CD14-positive monocyte (primary cell): ENCODE results near the gene DDC. TPM values are rescaled to one million over a fixed set of nuclear protein-coding genes. Genes with fewer than 3 reads are reported as not detected.

Source experiments
- DNase-seq, 3 donors: peaks; one replicate each; pipeline ENCODE4 v3.0.0-alpha.2; 2011 to 2022
- H2AFZ ChIP-seq: 2 replicates; pipeline ENCODE4 v1.6.0; 2012; ENCODE audit warnings: mild to moderate bottlenecking, low read depth, low read length, inconsistent platforms; ENCODE audit not compliant: insufficient read depth, poor library complexity, severe bottlenecking
- H3K27ac ChIP-seq, 2 donors: 1 replicate in 1 of 2; 2 replicates in 1 of 2; pipeline ENCODE4 v1.5.1; 2012 to 2013; ENCODE audit warnings: low read length in 2 of 2, control low read depth in 1 of 2, inconsistent platforms in 1 of 2, low read depth in 1 of 2, mild to moderate bottlenecking in 1 of 2
- H3K27me3 ChIP-seq, 2 donors: one replicate each; pipeline versions ENCODE4 v1.6.0 to v1.6.1; 2011 to 2013; ENCODE audit warnings: low read length in 2 of 2; ENCODE audit not compliant: control insufficient read depth in 2 of 2, insufficient read depth in 2 of 2
- H3K36me3 ChIP-seq, 2 donors: replicated peaks in 1 of 2; 1 replicate in 1 of 2; 2 replicates in 1 of 2; pipeline versions ENCODE4 v1.5.1 to v1.6.1; 2012 to 2013; ENCODE audit warnings: low read length in 2 of 2, control low read depth in 1 of 2, inconsistent platforms in 1 of 2, mild to moderate bottlenecking in 1 of 2; ENCODE audit not compliant: insufficient read depth in 2 of 2, control insufficient read depth in 1 of 2
- H3K4me1 ChIP-seq, 2 donors: 1 replicate in 1 of 2; 2 replicates in 1 of 2; pipeline versions ENCODE4 v1.5.1 to v1.6.1; 2012 to 2013; ENCODE audit warnings: low read length in 2 of 2, control low read depth in 1 of 2, inconsistent platforms in 1 of 2, mild to moderate bottlenecking in 1 of 2, moderate library complexity in 1 of 2; ENCODE audit not compliant: insufficient read depth in 2 of 2, control insufficient read depth in 1 of 2
- H3K4me2 ChIP-seq: replicated peaks from 2 replicates; pipeline ENCODE3; 2012; ENCODE audit warnings: low read length, moderate library complexity, mild to moderate bottlenecking; ENCODE audit not compliant: poor library complexity, severe bottlenecking; ENCODE audit errors: extremely low read depth
- H3K4me3 ChIP-seq, 3 experiments: fragments of 200-600 bp in 1 of 3; sonication (generic) in 1 of 3; replicated peaks in 1 of 3; 1 replicate in 2 of 3; 2 replicates in 1 of 3; pipeline ENCODE4 v1.5.1; 2011 to 2013; ENCODE audit warnings: low read length in 3 of 3, mild to moderate bottlenecking in 3 of 3, control low read depth in 2 of 3, low read depth in 2 of 3, inconsistent platforms in 1 of 3, moderate library complexity in 1 of 3
- H3K79me2 ChIP-seq: 2 replicates; pipeline ENCODE4 v1.6.0; 2012; ENCODE audit warnings: mild to moderate bottlenecking, control low read depth, inconsistent platforms, low read length, moderate library complexity; ENCODE audit not compliant: insufficient read depth
- H3K9ac ChIP-seq: 2 replicates; pipeline ENCODE4 v1.6.0; 2017; ENCODE audit warnings: low read length, mild to moderate bottlenecking; ENCODE audit not compliant: insufficient read depth, poor library complexity, severe bottlenecking
- H3K9me3 ChIP-seq, 2 donors: replicated peaks in 1 of 2; 1 replicate in 1 of 2; 2 replicates in 1 of 2; pipeline versions ENCODE4 v1.5.1 to v1.6.1; 2012 to 2013; ENCODE audit warnings: low read length in 2 of 2, control low read depth in 1 of 2; ENCODE audit not compliant: control insufficient read depth in 1 of 2, insufficient read depth in 1 of 2
- H4K20me1 ChIP-seq: 2 replicates; pipeline ENCODE4 v1.6.0; 2012; ENCODE audit warnings: mild to moderate bottlenecking, low read length, control low read depth, moderate library complexity; ENCODE audit not compliant: insufficient read depth
- H3K27ac Mint-ChIP-seq, 7 donors: one replicate each; pipeline ENCODE4 v1.8.0; 2020; ENCODE audit warnings: mild to moderate bottlenecking in 7 of 7, mixed read lengths in 7 of 7, moderate library complexity in 6 of 7, inconsistent platforms in 2 of 7
- H3K27me3 Mint-ChIP-seq, 3 donors: one replicate each; pipeline ENCODE4 v1.8.0; 2021 to 2022; ENCODE audit warnings: low read depth in 3 of 3, mild to moderate bottlenecking in 3 of 3, mixed read lengths in 3 of 3, moderate library complexity in 3 of 3, inconsistent platforms in 1 of 3
- H3K36me3 Mint-ChIP-seq, 2 donors: one replicate each; pipeline ENCODE4 v1.8.0; 2020; ENCODE audit warnings: mixed read lengths in 2 of 2, inconsistent platforms in 1 of 2, mild to moderate bottlenecking in 1 of 2
- H3K4me1 Mint-ChIP-seq: one replicate; pipeline ENCODE4 v1.8.0; 2020; ENCODE audit warnings: mild to moderate bottlenecking, mixed read lengths
- H3K4me3 Mint-ChIP-seq, 2 donors: one replicate each; pipeline ENCODE4 v1.8.0; 2020; ENCODE audit warnings: mild to moderate bottlenecking in 2 of 2, mixed read lengths in 2 of 2, moderate library complexity in 1 of 2
- H3K9me3 Mint-ChIP-seq, 7 donors: one replicate each; pipeline ENCODE4 v1.8.0; 2020 to 2022; ENCODE audit warnings: mixed read lengths in 7 of 7, mild to moderate bottlenecking in 6 of 7, moderate library complexity in 6 of 7, inconsistent platforms in 2 of 7
- WGBS: methylation state at CpG from one replicate; pipeline ENCODE4 v1.1.5; 2013; ENCODE audit warnings: missing lambda C conversion rate; ENCODE audit not compliant: insufficient coverage; 5-methylcytosine and 5-hydroxymethylcytosine counted together
- intact Hi-C, 2 donors: fragments of 100-400 bp; cut with micrococcal nuclease; formaldehyde crosslinking; loops; one replicate each; pipeline versions ENCODE4 v1.15.0 to v1.15.1; 2023
- polyA plus RNA-seq, 3 donors: library from polyadenylated mRNA; depleted of rRNA in 1 of 3; unstranded in 2 of 3; stranded (reverse) in 1 of 3; fragments of 300-500 nt in 2 of 3; fragments of >200 nt in 1 of 3; fragmentation: Illumina TruSeq in 2 of 3; gene quantifications; 1 replicate in 2 of 3; 2 replicates in 1 of 3; pipeline ENCODE4 v1.2.3, GENCODE V29; 2012 to 2021
- TF ChIP-seq, protein P1 (sequence below): fragments of 200-600 bp; IDR thresholded peaks from one replicate; pipeline ENCODE4 v1.8.0; 2022; ENCODE audit warnings: antibody characterized with exemption, mild to moderate bottlenecking

DDC gene
- polyA plus RNA-seq, 3 donors = not detected

- Mint-ChIP-seq H3K9me3 (peaks cover 0 to 7% (median 0%) of the 10 kb centered on the region in 7 donors), H3K36me3 (peaks cover 9 to 11% of the 10 kb centered on the region in 2 donors), H3K4me1 (no peaks in the 10 kb centered on the region), H3K27me3 (no peaks in the 10 kb centered on the region), H3K4me3 (no peak overlapping the region), H3K27ac (no peak overlapping the region)
- H3K27me3 ChIP-seq = no peaks in the 10 kb centered on the region
- no peaks in the 10 kb centered on the region for H4K20me1 ChIP-seq
- no peaks in the 10 kb centered on the region for H3K9me3 ChIP-seq
- H3K79me2 ChIP-seq = no peaks in the 10 kb centered on the region
- no peak overlapping the region for H3K4me2 ChIP-seq
- DNase-seq = no peak
- intact Hi-C loops = no loop called here
- H3K4me1 ChIP-seq = no peaks in the 10 kb centered on the region
- WGBS = 94% methylated on average over 13 of the region's 13 CpGs
- H3K4me3 ChIP-seq = no peak overlapping the region
- TF ChIP-seq, protein P1, sequence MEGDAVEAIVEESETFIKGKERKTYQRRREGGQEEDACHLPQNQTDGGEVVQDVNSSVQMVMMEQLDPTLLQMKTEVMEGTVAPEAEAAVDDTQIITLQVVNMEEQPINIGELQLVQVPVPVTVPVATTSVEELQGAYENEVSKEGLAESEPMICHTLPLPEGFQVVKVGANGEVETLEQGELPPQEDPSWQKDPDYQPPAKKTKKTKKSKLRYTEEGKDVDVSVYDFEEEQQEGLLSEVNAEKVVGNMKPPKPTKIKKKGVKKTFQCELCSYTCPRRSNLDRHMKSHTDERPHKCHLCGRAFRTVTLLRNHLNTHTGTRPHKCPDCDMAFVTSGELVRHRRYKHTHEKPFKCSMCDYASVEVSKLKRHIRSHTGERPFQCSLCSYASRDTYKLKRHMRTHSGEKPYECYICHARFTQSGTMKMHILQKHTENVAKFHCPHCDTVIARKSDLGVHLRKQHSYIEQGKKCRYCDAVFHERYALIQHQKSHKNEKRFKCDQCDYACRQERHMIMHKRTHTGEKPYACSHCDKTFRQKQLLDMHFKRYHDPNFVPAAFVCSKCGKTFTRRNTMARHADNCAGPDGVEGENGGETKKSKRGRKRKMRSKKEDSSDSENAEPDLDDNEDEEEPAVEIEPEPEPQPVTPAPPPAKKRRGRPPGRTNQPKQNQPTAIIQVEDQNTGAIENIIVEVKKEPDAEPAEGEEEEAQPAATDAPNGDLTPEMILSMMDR = no peak
- no peak overlapping the region for H3K27ac ChIP-seq
- H3K36me3 ChIP-seq = no peaks in the 10 kb centered on the region
- H2AFZ ChIP-seq = no peak overlapping the region
- H3K9ac ChIP-seq = no peak overlapping the region
Observed at GRCh38 chr7:50592940-50593339, 27.7 kb upstream of the DDC start.

- no peak overlapping the region for H3K27ac ChIP-seq
- peaks cover 0 to 2% of the 10 kb centered on the region in 2 donors for H3K9me3 ChIP-seq
- intact Hi-C loops = no loop called here
- Mint-ChIP-seq H3K36me3 (peaks cover 9 to 11% of the 10 kb centered on the region in 2 donors), H3K27ac (no peak overlapping the region), H3K27me3 (no peaks in the 10 kb centered on the region), H3K9me3 (peaks cover 0 to 7% (median 0%) of the 10 kb centered on the region in 7 donors), H3K4me1 (no peaks in the 10 kb centered on the region), H3K4me3 (no peak overlapping the region)
- no peaks in the 10 kb centered on the region for H4K20me1 ChIP-seq
- TF ChIP-seq, protein P1 = no peak
- no peaks in the 10 kb centered on the region for H3K79me2 ChIP-seq
- H3K4me2 ChIP-seq = no peak overlapping the region
- 92% methylated on average over 13 of the region's 21 CpGs for WGBS
- H3K4me3 ChIP-seq = no peak overlapping the region
- no peaks in the 10 kb centered on the region for H3K27me3 ChIP-seq
- no peaks in the 10 kb centered on the region for H3K36me3 ChIP-seq
- H3K4me1 ChIP-seq = no peaks in the 10 kb centered on the region
- H2AFZ ChIP-seq = no peak overlapping the region
- no peak overlapping the region for H3K9ac ChIP-seq
- no peak for DNase-seq
Observed at GRCh38 chr7:50591480-50592438, 26.6 kb upstream of the DDC start.
